PC-3 (cell line): ENCODE results near the gene ZBTB7C.

ENCODE experiments used
- EZH2 ChIP-seq: fragments of 300-600 bp; sonication (generic); IDR thresholded peaks from one replicate; pipeline ENCODE4 v1.6.1; 2017; ENCODE audit warnings: antibody characterized with exemption, mild to moderate bottlenecking, low read length; ENCODE audit not compliant: unreplicated experiment
- EZH2phosphoT487 ChIP-seq: fragments of 300-600 bp; sonication (generic); IDR thresholded peaks from 2 replicates; pipeline ENCODE4 v1.6.1; 2018; ENCODE audit warnings: mild to moderate bottlenecking, antibody characterized with exemption, low read length, borderline replicate concordance
- TF ChIP-seq, protein P1 (sequence below): fragments of 300-600 bp; sonication (generic); conservative IDR thresholded peaks from 2 replicates; pipeline ENCODE4 v1.5.1; 2017; ENCODE audit warnings: antibody characterized with exemption, low read depth, mild to moderate bottlenecking, low read length

DNA sequence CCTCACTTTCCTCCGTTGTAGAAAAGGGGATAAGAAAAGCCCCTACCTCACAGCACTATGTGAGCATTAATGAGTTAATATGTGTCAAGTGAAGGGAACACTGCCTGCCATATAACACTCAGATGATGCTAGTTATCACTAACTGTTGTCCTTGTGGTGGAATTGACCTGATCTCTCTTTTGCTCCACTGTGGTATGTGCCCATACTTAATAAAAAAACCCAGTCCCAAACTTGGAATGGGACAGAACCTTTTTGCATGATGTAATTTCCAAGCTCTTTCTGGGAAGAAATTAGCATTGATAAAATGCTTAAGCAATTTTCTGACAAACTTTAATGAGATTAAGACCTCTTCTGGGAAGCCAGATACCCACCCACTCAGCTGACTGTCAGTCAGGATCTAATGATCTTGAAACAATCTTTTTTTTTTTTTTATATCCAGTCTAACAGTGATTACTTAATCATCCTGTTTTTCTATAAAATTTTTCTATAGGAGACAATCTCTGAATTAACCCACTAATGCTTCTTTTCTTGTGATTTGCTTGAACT is 158.7 kb downstream of the ZBTB7C start:
- TF ChIP-seq, protein P1, sequence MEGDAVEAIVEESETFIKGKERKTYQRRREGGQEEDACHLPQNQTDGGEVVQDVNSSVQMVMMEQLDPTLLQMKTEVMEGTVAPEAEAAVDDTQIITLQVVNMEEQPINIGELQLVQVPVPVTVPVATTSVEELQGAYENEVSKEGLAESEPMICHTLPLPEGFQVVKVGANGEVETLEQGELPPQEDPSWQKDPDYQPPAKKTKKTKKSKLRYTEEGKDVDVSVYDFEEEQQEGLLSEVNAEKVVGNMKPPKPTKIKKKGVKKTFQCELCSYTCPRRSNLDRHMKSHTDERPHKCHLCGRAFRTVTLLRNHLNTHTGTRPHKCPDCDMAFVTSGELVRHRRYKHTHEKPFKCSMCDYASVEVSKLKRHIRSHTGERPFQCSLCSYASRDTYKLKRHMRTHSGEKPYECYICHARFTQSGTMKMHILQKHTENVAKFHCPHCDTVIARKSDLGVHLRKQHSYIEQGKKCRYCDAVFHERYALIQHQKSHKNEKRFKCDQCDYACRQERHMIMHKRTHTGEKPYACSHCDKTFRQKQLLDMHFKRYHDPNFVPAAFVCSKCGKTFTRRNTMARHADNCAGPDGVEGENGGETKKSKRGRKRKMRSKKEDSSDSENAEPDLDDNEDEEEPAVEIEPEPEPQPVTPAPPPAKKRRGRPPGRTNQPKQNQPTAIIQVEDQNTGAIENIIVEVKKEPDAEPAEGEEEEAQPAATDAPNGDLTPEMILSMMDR, result no peak
- no peak for TF ChIP-seq EZH2
- no peak for TF ChIP-seq EZH2phosphoT487
